SK-N-MC (cell line): ENCODE measurements around the gene SNX21.

Experiments
- EZH2 ChIP-seq: fragments of 200-600 bp; sonication (generic); IDR thresholded peaks from one replicate; pipeline ENCODE4 v1.6.1; 2017; ENCODE audit warnings: antibody characterized with exemption
- FOXP2 ChIP-seq: optimal IDR thresholded peaks from 2 replicates; pipeline ENCODE3; 2011; ENCODE audit warnings: mild to moderate bottlenecking, moderate library complexity; ENCODE audit not compliant: insufficient read depth; ENCODE audit errors: extremely low read length, control extremely low read depth
- POLR2AphosphoS5 ChIP-seq: IDR thresholded peaks from 2 replicates; pipeline ENCODE4 v1.6.1; 2012; ENCODE audit warnings: mild to moderate bottlenecking, low read depth, low read length, borderline replicate concordance

DNA sequence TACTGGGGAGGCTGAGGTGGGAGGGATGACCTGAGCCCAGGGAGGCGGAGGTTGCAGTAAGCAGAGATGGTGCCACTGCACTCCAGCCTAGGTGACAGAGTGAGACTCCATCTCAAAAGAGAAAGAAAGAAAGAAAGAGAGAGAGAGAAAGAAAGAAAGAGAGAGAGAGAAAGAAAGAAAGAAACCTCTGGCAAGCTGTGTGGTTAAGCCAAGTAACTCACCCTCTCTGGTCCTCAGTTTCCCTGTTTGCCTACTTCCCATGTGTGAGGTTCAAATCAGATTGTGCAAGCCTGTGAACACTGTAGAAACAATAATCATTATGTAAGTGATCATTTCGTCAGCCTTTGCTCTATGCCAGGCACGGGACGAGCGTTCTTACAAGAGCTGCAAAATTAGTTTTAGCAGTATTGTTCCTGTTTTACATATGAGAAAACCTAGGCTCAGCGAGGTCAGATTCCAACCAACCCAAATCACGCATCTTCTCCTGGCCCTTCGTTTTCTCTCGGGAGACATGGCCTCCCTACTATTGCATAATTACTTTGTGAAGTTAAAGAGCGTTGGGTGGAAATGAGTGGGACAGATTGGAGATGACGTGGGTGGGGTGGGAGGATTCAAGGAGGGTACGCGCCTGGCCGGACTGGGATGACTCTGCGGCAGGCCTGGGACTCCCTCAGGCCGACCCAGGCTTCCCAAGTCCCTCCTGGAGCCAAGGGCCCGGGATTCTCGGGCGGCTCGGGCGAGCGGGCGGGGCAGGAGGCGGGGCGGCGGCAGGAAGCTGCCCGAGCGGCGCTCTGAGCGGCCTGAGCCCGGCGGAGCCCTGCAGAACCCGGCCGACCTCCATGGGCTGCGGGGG is at the start of gene SNX21:
- TF ChIP-seq EZH2 (no peak), FOXP2 (no peak), POLR2AphosphoS5 (no peak)
